SU-DHL-6 (cell line): ENCODE results near the gene CRYAA.
"Not testable (repeated sequence)": the region's sequence is repeated elsewhere in the genome, so short reads cannot be mapped to it uniquely, and the experiment has no call there.

ENCODE experiments used
- EZH2phosphoT487 ChIP-seq: fragments of 200-600 bp; sonication (generic), shearing (Covaris generic); conservative IDR thresholded peaks from 2 replicates; pipeline ENCODE4 v1.6.1; 2018; ENCODE audit warnings: mild to moderate bottlenecking, antibody characterized with exemption, low read length, moderate library complexity, mixed read lengths
- TF ChIP-seq, protein P1 (sequence below): fragments of 200-600 bp; sonication (generic); IDR thresholded peaks from one replicate; pipeline ENCODE4 v1.5.1; 2017; ENCODE audit warnings: antibody characterized with exemption, mild to moderate bottlenecking, low read length, moderate library complexity; ENCODE audit not compliant: insufficient read depth, poor library complexity, severe bottlenecking

DNA sequence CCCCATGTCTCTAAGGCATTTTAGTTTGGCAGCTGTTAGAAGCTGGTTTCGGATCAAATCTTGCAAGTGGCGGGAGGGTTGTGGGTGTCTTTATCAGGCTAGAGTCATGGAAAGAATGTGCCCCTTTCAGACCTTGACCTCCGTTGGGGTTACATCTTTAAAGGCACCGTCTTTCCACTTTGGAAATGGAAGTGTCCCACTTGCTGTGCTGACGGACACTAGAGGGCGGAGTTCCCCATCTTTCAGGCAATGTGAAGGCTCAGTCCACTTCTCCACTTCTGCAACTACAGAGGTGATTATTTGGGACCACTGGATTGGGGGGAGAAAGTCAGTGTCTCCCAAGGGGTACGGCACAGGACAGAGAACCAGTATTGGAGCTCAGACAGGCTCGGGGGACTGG is 29.9 kb upstream of the CRYAA start:
- TF ChIP-seq, protein P1, sequence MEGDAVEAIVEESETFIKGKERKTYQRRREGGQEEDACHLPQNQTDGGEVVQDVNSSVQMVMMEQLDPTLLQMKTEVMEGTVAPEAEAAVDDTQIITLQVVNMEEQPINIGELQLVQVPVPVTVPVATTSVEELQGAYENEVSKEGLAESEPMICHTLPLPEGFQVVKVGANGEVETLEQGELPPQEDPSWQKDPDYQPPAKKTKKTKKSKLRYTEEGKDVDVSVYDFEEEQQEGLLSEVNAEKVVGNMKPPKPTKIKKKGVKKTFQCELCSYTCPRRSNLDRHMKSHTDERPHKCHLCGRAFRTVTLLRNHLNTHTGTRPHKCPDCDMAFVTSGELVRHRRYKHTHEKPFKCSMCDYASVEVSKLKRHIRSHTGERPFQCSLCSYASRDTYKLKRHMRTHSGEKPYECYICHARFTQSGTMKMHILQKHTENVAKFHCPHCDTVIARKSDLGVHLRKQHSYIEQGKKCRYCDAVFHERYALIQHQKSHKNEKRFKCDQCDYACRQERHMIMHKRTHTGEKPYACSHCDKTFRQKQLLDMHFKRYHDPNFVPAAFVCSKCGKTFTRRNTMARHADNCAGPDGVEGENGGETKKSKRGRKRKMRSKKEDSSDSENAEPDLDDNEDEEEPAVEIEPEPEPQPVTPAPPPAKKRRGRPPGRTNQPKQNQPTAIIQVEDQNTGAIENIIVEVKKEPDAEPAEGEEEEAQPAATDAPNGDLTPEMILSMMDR, result not testable (repeated sequence)
- not testable (repeated sequence) for TF ChIP-seq EZH2phosphoT487
